HCT116 (cell line): ENCODE measurements around the gene ABCA6. TPM values are rescaled to one million over a fixed set of nuclear protein-coding genes. Genes with fewer than 3 reads are reported as not detected.

Source experiments
- ATAC-seq: fragments of 200-7000 bp; cut with Tn5 transposase; 2 replicates; pipeline ENCODE4 v1.9.1; 2020; ENCODE audit warnings: mild to moderate bottlenecking, moderate library complexity
- BruUV-seq: library from RNA; stranded (reverse); fragments of 400-500 nt; replicated peaks from 2 replicates; lab custom pipeline; 2021; lab: Mats Ljungman, UMichigan
- CTCF ChIA-PET: fragments of 300-600 bp; sonication (Branson Sonifier 250); formaldehyde crosslinking; loops from one replicate; lab custom pipeline; 2021; ENCODE audit warnings: antibody characterized with exemption; lab: Charles Lee
- POLR2A ChIA-PET: fragments of 300-600, 350-600 bp; sonication (Branson Sonifier 250); formaldehyde crosslinking; loops from one replicate; lab custom pipeline; 2021; ENCODE audit warnings: antibody characterized with exemption; lab: Charles Lee
- RAD21 ChIA-PET, 2 experiments: fragments of 300-600 bp; sonication (Branson Sonifier 250); formaldehyde crosslinking; loops; one replicate each; lab custom pipeline; 2023; ENCODE audit warnings: low total read pairs in 2 of 2; ENCODE audit not compliant: uncharacterized antibody in 2 of 2, unreplicated experiment in 2 of 2, low non-redundant PET in 1 of 2; lab: Charles Lee
- DNase-seq: peaks from one replicate; pipeline ENCODE4 v3.0.0-alpha.2; 2010; ENCODE audit warnings: low read depth, low spot score
- H2AFZ ChIP-seq: fragments of 200-600 bp; shearing (Covaris generic), sonication (generic); 2 replicates; pipeline ENCODE4 v1.6.1; 2017; ENCODE audit warnings: low read depth, mixed run types, mixed read lengths, antibody characterized with exemption, low read length; ENCODE audit not compliant: poor library complexity, severe bottlenecking
- H3K27ac ChIP-seq: 2 replicates; pipeline ENCODE4 v1.5.1; 2012; ENCODE audit warnings: low read depth, low read length
- H3K27me3 ChIP-seq: fragments of 200-600 bp; sonication (generic); 2 replicates; pipeline ENCODE4 v1.6.1; 2016; ENCODE audit warnings: mixed run types, low read length, mixed read lengths; ENCODE audit not compliant: insufficient read depth
- H3K36me3 ChIP-seq, 2 experiments: fragments of 200-500 bp in 1 of 2; fragments of 200-600 bp in 1 of 2; sonication (Bioruptor generic) in 1 of 2; sonication (generic) in 1 of 2; 2 replicates each; pipeline versions ENCODE4 v1.5.1 to v1.6.1; 2014 to 2016; ENCODE audit warnings: low read length in 2 of 2, inconsistent platforms in 1 of 2, mixed read lengths in 1 of 2, mixed run types in 1 of 2; ENCODE audit not compliant: insufficient read depth in 2 of 2, control insufficient read depth in 1 of 2
- H3K4me1 ChIP-seq, 2 experiments: fragments of 200-600 bp in 1 of 2; sonication (generic) in 1 of 2; 2 replicates each; pipeline versions ENCODE4 v1.5.1 to v1.6.1; 2012 to 2017; ENCODE audit warnings: low read length in 2 of 2, inconsistent platforms in 1 of 2, mild to moderate bottlenecking in 1 of 2, mixed read lengths in 1 of 2, mixed run types in 1 of 2, moderate library complexity in 1 of 2; ENCODE audit not compliant: insufficient read depth in 2 of 2, control insufficient read depth in 1 of 2
- H3K4me2 ChIP-seq: fragments of 200-600 bp; sonication (generic); 2 replicates; pipeline ENCODE4 v1.6.1; 2017; ENCODE audit warnings: mixed run types, low read length, mixed read lengths
- H3K4me3 ChIP-seq, 2 experiments: fragments of 200-600 bp in 1 of 2; sonication (generic) in 1 of 2; replicated peaks in 1 of 2; 2 replicates each; pipeline ENCODE4 v1.5.1; 2011 to 2016; ENCODE audit warnings: low read length in 2 of 2, control low read depth in 1 of 2, low read depth in 1 of 2, mild to moderate bottlenecking in 1 of 2, mixed read lengths in 1 of 2, mixed run types in 1 of 2
- H3K79me2 ChIP-seq: fragments of 200-600 bp; sonication (generic); 2 replicates; pipeline ENCODE4 v1.6.1; 2017; ENCODE audit warnings: mild to moderate bottlenecking, mixed run types, low read length, moderate library complexity, mixed read lengths; ENCODE audit not compliant: insufficient read depth
- H3K9ac ChIP-seq: fragments of 200-600 bp; sonication (generic); 2 replicates; pipeline ENCODE4 v1.6.1; 2016; ENCODE audit warnings: low read length, mixed read lengths
- H3K9me2 ChIP-seq: fragments of 200-600 bp; sonication (generic), shearing (Covaris generic); 2 replicates; pipeline ENCODE4 v1.6.1; 2017; ENCODE audit warnings: mixed run types, mild to moderate bottlenecking, moderate library complexity; ENCODE audit not compliant: insufficient read depth
- H3K9me3 ChIP-seq, 2 experiments: fragments of 200-500 bp in 1 of 2; fragments of 200-600 bp in 1 of 2; sonication (Bioruptor generic) in 1 of 2; sonication (generic) in 1 of 2; 2 replicates each; pipeline ENCODE4 v1.6.1; 2014 to 2017; ENCODE audit warnings: low read length in 2 of 2, mixed read lengths in 2 of 2, inconsistent platforms in 1 of 2, low read depth in 1 of 2, mild to moderate bottlenecking in 1 of 2, mixed run types in 1 of 2, moderate library complexity in 1 of 2; ENCODE audit not compliant: control insufficient read depth in 1 of 2, insufficient read depth in 1 of 2
- H4K20me1 ChIP-seq: fragments of 200-600 bp; sonication (generic), shearing (Covaris generic); 2 replicates; pipeline ENCODE4 v1.6.1; 2017; ENCODE audit warnings: mixed run types, mild to moderate bottlenecking, moderate library complexity; ENCODE audit not compliant: insufficient read depth
- CBX3 ChIP-seq: IDR thresholded peaks from 2 replicates; pipeline ENCODE4 v1.6.1; 2012; ENCODE audit warnings: low read depth
- CEBPB ChIP-seq: IDR thresholded peaks from 2 replicates; pipeline ENCODE4 v1.6.1; 2012; ENCODE audit warnings: low read depth
- ELF1 ChIP-seq: IDR thresholded peaks from 2 replicates; pipeline ENCODE4 v1.6.1; 2012; ENCODE audit warnings: low read depth, borderline replicate concordance
- EZH2 ChIP-seq: fragments of 200-600 bp; sonication (generic); IDR thresholded peaks from 2 replicates; pipeline ENCODE4 v1.6.1; 2017; ENCODE audit warnings: antibody characterized with exemption, mixed run types
- EZH2phosphoT487 ChIP-seq: fragments of 200-600 bp; IDR thresholded peaks from 2 replicates; pipeline ENCODE4 v1.6.1; 2018; ENCODE audit warnings: antibody characterized with exemption, borderline replicate concordance
- FOSL1 ChIP-seq: IDR thresholded peaks from 2 replicates; pipeline ENCODE4 v1.6.1; 2012; ENCODE audit warnings: low read depth
- POLR2A ChIP-seq: IDR thresholded peaks from 2 replicates; pipeline ENCODE4 v1.7.0; 2011; ENCODE audit warnings: borderline replicate concordance; ENCODE audit not compliant: insufficient read depth, insufficient read length; ENCODE audit errors: extremely low read depth
- POLR2AphosphoS5 ChIP-seq: IDR thresholded peaks from 2 replicates; pipeline ENCODE4 v1.6.1; 2011; ENCODE audit warnings: mild to moderate bottlenecking, low read depth, low read length, moderate library complexity
- RAD21 ChIP-seq: IDR thresholded peaks from 2 replicates; pipeline ENCODE4 v1.6.1; 2012; ENCODE audit warnings: low read depth, mild to moderate bottlenecking
- SIN3A ChIP-seq: IDR thresholded peaks from 2 replicates; pipeline ENCODE4 v1.6.1; 2012; ENCODE audit warnings: low read depth
- YY1 ChIP-seq: IDR thresholded peaks from 2 replicates; pipeline ENCODE4 v1.6.1; 2011; ENCODE audit warnings: low read length, low read depth, moderate library complexity, mild to moderate bottlenecking; ENCODE audit not compliant: insufficient replicate concordance; ENCODE audit errors: extremely low read depth
- ZNF274 ChIP-seq: fragments of 200-500 bp; sonication (Bioruptor generic); IDR thresholded peaks from 2 replicates; pipeline ENCODE4 v1.6.1; 2014; ENCODE audit warnings: mild to moderate bottlenecking, low read depth, low read length, inconsistent platforms
- intact Hi-C: fragments of 100-400 bp; cut with micrococcal nuclease; formaldehyde crosslinking; loops from 2 replicates; pipeline ENCODE4 v1.10.0; 2022
- total RNA-seq: library from RNA; stranded (reverse); gene quantifications from one replicate; pipeline ENCODE4 v1.2.1, GENCODE V29; 2021; ENCODE audit not compliant: unreplicated experiment
- TF ChIP-seq, protein P1 (sequence below): IDR thresholded peaks from 2 replicates; pipeline ENCODE4 v1.6.1; 2012; ENCODE audit warnings: low read depth
- TF ChIP-seq, protein P2 (sequence below): IDR thresholded peaks from 2 replicates; pipeline ENCODE4 v1.6.1; 2012
- TF ChIP-seq, protein P3 (sequence below): IDR thresholded peaks from 2 replicates; pipeline ENCODE4 v1.6.1; 2012

Gene ABCA6
- total RNA-seq, 1 experiment from 2014 or later: 0.44 TPM

DNA sequence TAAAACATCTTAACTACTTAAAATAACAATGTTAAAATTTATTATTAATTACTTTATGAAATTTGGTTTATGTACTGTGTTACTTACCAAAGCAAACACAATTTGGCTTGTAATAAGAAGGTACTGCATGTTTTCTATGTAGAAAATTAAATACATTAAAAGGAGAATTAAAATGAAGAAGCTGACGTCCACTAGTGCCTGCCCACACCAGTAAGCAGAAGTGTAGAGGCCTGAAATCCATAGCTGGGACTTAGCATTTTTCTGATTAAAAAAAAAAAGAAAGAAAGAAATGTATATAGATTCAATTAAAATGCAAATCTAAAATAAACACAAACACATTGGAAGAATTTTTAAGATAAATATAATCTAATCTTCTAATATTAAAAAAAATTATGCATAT lies 45.2 kb downstream of the ABCA6 start:
- no peak for ATAC-seq
- no TSS peak for BruUV-seq
- no peaks in the 10 kb centered on the region for H4K20me1 ChIP-seq
- H2AFZ ChIP-seq: no peak overlapping the region
- H3K27ac ChIP-seq: no peak overlapping the region
- ChIA-PET POLR2A (no interaction called here), RAD21 (no interaction called here), CTCF (interaction anchor here (0.9 kb wide), 1 partner anchor 12 kb away, joined by 3 read pairs; no protein-coding TSS in a partner anchor)
- H3K4me3 ChIP-seq: no peak overlapping the region
- H3K4me2 ChIP-seq: no peak overlapping the region
- H3K9me2 ChIP-seq: no peaks in the 10 kb centered on the region
- TF ChIP-seq POLR2AphosphoS5: no peak
- no peak for TF ChIP-seq EZH2phosphoT487
- TF ChIP-seq RAD21: no peak
- TF ChIP-seq, protein P1, sequence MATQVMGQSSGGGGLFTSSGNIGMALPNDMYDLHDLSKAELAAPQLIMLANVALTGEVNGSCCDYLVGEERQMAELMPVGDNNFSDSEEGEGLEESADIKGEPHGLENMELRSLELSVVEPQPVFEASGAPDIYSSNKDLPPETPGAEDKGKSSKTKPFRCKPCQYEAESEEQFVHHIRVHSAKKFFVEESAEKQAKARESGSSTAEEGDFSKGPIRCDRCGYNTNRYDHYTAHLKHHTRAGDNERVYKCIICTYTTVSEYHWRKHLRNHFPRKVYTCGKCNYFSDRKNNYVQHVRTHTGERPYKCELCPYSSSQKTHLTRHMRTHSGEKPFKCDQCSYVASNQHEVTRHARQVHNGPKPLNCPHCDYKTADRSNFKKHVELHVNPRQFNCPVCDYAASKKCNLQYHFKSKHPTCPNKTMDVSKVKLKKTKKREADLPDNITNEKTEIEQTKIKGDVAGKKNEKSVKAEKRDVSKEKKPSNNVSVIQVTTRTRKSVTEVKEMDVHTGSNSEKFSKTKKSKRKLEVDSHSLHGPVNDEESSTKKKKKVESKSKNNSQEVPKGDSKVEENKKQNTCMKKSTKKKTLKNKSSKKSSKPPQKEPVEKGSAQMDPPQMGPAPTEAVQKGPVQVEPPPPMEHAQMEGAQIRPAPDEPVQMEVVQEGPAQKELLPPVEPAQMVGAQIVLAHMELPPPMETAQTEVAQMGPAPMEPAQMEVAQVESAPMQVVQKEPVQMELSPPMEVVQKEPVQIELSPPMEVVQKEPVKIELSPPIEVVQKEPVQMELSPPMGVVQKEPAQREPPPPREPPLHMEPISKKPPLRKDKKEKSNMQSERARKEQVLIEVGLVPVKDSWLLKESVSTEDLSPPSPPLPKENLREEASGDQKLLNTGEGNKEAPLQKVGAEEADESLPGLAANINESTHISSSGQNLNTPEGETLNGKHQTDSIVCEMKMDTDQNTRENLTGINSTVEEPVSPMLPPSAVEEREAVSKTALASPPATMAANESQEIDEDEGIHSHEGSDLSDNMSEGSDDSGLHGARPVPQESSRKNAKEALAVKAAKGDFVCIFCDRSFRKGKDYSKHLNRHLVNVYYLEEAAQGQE: no peak
- no peak for TF ChIP-seq FOSL1
- no peak for TF ChIP-seq CEBPB
- no peak for TF ChIP-seq EZH2
- TF ChIP-seq POLR2A: no peak
- no peak for TF ChIP-seq ZNF274
- TF ChIP-seq, protein P2, sequence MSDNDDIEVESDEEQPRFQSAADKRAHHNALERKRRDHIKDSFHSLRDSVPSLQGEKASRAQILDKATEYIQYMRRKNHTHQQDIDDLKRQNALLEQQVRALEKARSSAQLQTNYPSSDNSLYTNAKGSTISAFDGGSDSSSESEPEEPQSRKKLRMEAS: no peak
- no peak for TF ChIP-seq YY1
- no peak for TF ChIP-seq SIN3A
- TF ChIP-seq, protein P3, sequence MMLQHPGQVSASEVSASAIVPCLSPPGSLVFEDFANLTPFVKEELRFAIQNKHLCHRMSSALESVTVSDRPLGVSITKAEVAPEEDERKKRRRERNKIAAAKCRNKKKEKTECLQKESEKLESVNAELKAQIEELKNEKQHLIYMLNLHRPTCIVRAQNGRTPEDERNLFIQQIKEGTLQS: no peak
- no peak for TF ChIP-seq CBX3
- TF ChIP-seq ELF1: no peak
- no peaks in the 10 kb centered on the region for H3K79me2 ChIP-seq
- intact Hi-C loops: no loop called here
- no peaks in the 10 kb centered on the region for H3K4me1 ChIP-seq
- H3K36me3 ChIP-seq: no peaks in the 10 kb centered on the region
- no peaks in the 10 kb centered on the region for H3K27me3 ChIP-seq
- DNase-seq: no peak
- H3K9me3 ChIP-seq: no peaks in the 10 kb centered on the region
- H3K9ac ChIP-seq: no peak overlapping the region
